Activated naive CD8-positive, alpha-beta T cell treated with anti-CD3 and anti-CD28 coated beads, Interleukin-2, amount 10 ng/mL, durations not matched to agents 7 days and 5 days (primary cell): ENCODE results near the gene ZBTB20. TPM values are rescaled to one million over a fixed set of nuclear protein-coding genes. Genes with fewer than 3 reads are reported as not detected.
A peak's percentile ranks its signal among the peaks of the same experiment; 100 is the strongest.

Experiments used
- ATAC-seq: fragments of 150-1000 bp; cut with Tn5 transposase; one replicate; pipeline ENCODE4 v1.10.0; 2021; ENCODE audit warnings: low read depth, moderate library complexity
- POLR2A ChIA-PET: fragments of 350-600 bp; sonication (Branson Sonifier 250); formaldehyde crosslinking; loops from one replicate; lab custom pipeline; 2021; ENCODE audit warnings: antibody characterized with exemption; lab: Charles Lee
- DNase-seq: peaks from one replicate; pipeline ENCODE4 v3.0.0; 2021
- H3K27ac Mint-ChIP-seq: one replicate; pipeline ENCODE4 v1.8.0; 2022; ENCODE audit warnings: mild to moderate bottlenecking, mixed read lengths
- H3K27me3 Mint-ChIP-seq: one replicate; pipeline ENCODE4 v1.8.0; 2022; ENCODE audit warnings: mild to moderate bottlenecking, moderate library complexity, mixed read lengths
- H3K36me3 Mint-ChIP-seq: one replicate; pipeline ENCODE4 v1.8.0; 2021; ENCODE audit warnings: mild to moderate bottlenecking, mixed read lengths
- H3K4me1 Mint-ChIP-seq: one replicate; pipeline ENCODE4 v1.8.0; 2021; ENCODE audit warnings: mixed read lengths
- H3K4me3 Mint-ChIP-seq: one replicate; pipeline ENCODE4 v1.8.0; 2022; ENCODE audit warnings: mild to moderate bottlenecking, moderate library complexity, mixed read lengths
- H3K9me3 Mint-ChIP-seq: one replicate; pipeline ENCODE4 v1.8.0; 2021; ENCODE audit warnings: mixed read lengths
- total RNA-seq, 2 experiments: library from RNA; stranded (reverse); gene quantifications; one replicate each; pipeline ENCODE4 v1.2.3, GENCODE V29; 2021

ZBTB20 gene
- total RNA-seq, 2 experiments from 2014 or later, result 27.4 to 31.3 TPM

DNA sequence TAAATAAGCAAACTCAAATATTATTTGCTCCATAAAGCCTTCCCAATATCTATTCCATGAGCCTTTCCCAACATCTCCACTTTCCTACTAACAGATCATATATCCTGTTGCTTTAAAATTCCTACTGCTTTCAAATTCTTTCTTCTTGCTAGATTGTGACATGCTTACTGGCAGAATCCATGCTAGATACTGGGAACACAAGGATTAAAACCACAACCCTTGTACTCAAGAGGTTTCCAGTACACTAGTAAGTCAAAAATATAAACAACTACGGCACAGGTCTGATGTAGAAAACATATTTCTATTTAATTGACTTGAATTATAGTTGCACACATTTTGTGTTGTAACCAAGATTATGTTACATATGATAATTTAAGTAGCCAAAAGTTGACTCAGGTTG, 275.0 kb downstream of the ZBTB20 start:
- H3K4me3 Mint-ChIP-seq, result no peak overlapping the region
- no peak overlapping the region for H3K27ac Mint-ChIP-seq
- no peaks in the 10 kb centered on the region for H3K36me3 Mint-ChIP-seq
- ATAC-seq (no peak), DNase-seq (no peak)
- POLR2A ChIA-PET, result no interaction called here
- H3K27me3 Mint-ChIP-seq, result no peaks in the 10 kb centered on the region
- peaks cover 3% of the 10 kb centered on the region for H3K4me1 Mint-ChIP-seq
- H3K9me3 Mint-ChIP-seq, result no peaks in the 10 kb centered on the region

DNA sequence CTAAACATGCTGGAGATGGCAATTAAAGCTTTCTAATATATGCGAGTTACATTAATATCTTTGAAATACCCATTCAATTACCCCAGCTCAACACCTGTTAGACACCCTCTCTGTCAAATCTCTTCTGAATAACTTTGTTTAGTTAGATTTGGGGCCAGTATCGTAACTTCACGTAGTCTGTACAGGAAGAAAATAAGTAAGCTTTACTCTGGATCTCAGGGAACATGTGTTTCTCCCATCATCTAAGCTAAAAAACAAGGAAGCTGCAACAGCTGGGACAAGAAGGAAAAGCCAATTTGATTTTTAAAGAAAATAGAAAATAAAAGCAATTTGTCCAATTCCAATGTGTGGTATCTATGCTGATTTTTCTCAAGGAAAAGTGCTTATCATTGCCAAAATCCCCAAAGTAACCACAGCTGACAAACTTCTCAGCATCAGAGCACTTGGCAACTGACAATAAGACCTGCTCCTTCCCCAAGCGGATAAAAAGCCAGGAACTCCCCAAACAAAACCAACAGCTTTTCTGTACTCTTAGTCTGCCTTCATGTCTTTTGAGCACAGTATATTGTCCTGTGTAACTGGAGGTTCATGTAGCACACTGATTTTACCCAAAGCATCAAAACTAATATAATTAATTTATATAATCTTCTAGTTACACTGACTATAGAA, 279.1 kb downstream of the ZBTB20 start:
- POLR2A ChIA-PET, result no interaction called here

DNA sequence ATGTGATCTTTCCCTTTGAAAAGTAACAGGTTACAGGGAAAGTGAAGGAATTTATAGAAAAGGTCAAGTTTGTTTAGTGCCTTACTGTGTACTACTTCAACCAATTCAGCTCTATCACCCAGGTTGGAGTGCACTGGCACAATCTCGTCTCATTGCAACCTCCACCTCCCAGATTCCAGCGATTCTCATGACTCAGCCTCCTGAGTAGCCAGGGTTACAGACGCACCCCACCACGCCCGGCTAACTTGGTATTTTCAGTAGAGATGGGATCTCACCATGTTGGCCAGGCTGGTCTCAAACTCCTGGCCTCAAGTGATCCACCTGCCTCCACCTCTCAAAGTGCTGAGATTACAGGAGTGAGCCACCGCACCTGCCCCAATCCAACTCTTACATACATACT, 279.7 kb downstream of the ZBTB20 start:
- no peak for DNase-seq
- POLR2A ChIA-PET, result no interaction called here
- ATAC-seq, result no peak
- Mint-ChIP-seq H3K4me3 (no peak overlapping the region), H3K27ac (no peak overlapping the region), H3K36me3 (peaks cover 2% of the 10 kb centered on the region), H3K4me1 (peaks cover 11% of the 10 kb centered on the region), H3K27me3 (no peaks in the 10 kb centered on the region), H3K9me3 (no peaks in the 10 kb centered on the region)

More for the DNA sequence above, 279.1 kb downstream of the ZBTB20 start:
- no peaks in the 10 kb centered on the region for H3K9me3 Mint-ChIP-seq
- no peak overlapping the region for H3K4me3 Mint-ChIP-seq
- H3K27ac Mint-ChIP-seq, result no peak overlapping the region
- no peaks in the 10 kb centered on the region for H3K27me3 Mint-ChIP-seq
- peaks cover 11% of the 10 kb centered on the region for H3K4me1 Mint-ChIP-seq
- DNase-seq (no peak), ATAC-seq (no peak)
- H3K36me3 Mint-ChIP-seq, result peaks cover 2% of the 10 kb centered on the region

DNA sequence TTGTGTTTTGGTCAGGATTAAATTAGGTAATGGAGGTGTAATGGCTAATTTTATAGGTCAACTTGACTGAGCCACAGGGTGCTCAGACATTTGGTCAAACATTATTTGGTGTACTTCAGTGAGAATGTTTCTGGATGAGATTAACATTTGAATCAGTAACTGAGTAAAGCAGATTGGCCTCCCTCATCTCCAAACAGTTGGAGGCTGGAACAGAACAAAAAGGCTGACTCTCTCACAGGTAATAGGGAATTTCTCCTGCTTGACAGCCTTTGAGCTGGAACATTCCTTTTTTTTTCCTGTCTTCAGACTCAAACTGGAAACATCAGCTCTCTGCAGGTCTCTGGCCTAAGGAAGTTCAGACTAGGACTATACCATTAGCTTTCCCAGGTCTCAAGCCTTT, 280.7 kb downstream of the ZBTB20 start:
- POLR2A ChIA-PET, result no interaction called here

DNA sequence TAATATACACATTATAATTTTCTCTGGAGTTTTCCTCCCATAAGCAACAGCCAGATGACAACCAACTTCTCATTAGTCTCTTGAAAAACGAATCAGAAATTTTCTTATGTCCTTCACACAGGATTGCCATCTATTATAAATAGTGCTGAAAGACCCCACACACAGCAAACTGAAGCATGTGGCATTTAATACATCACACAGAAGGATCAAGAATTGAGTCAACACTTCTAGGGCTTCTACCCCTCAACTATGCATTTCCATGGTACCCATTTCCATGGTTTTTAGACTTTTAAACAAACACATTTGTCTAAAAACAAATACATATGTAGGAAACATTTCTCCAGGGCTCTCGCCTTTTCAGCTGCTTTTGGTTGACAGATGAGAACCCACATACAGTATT, 282.1 kb downstream of the ZBTB20 start:
- DNase-seq (no peak), ATAC-seq (no peak)
- no peaks in the 10 kb centered on the region for H3K27me3 Mint-ChIP-seq
- no peak overlapping the region for H3K4me3 Mint-ChIP-seq
- peaks cover 1% of the 10 kb centered on the region for H3K9me3 Mint-ChIP-seq
- POLR2A ChIA-PET, result no interaction called here
- peaks cover 15% of the 10 kb centered on the region for H3K4me1 Mint-ChIP-seq
- H3K27ac Mint-ChIP-seq, result no peak overlapping the region
- peaks cover 2% of the 10 kb centered on the region for H3K36me3 Mint-ChIP-seq

More for the DNA sequence above, 280.7 kb downstream of the ZBTB20 start:
- Mint-ChIP-seq H3K27ac (no peak overlapping the region), H3K27me3 (no peaks in the 10 kb centered on the region), H3K4me3 (no peak overlapping the region), H3K4me1 (peaks cover 10% of the 10 kb centered on the region), H3K9me3 (peaks cover 1% of the 10 kb centered on the region), H3K36me3 (peaks cover 2% of the 10 kb centered on the region)
- ATAC-seq (no peak), DNase-seq (no peak)

DNA sequence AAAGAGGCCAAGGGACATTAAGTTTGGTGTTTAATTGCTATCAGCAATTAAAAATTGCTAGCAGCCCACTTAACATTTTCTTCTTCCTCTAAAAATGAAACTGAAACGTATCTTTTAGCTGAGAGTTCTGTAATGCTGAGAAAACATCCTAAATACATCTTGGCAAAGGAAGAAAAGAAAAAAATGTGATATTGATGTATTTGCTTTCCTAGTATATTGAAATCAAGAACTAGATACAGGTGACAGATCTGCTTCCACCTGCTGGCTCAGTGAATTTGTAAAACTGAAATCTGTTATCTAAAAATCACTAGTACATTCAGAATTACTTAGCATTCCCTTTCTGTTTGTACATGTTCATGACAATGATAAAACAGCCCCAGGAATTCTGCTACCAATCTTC, 283.2 kb downstream of the ZBTB20 start:
- ATAC-seq (no peak), DNase-seq (no peak)
- Mint-ChIP-seq H3K4me3 (peak overlapping the region; percentile 80), H3K4me1 (peaks cover 15% of the 10 kb centered on the region), H3K27me3 (no peaks in the 10 kb centered on the region), H3K9me3 (peaks cover 1% of the 10 kb centered on the region), H3K27ac (peak overlapping the region; percentile 81), H3K36me3 (peaks cover 2% of the 10 kb centered on the region)
- POLR2A ChIA-PET, result no interaction called here

DNA sequence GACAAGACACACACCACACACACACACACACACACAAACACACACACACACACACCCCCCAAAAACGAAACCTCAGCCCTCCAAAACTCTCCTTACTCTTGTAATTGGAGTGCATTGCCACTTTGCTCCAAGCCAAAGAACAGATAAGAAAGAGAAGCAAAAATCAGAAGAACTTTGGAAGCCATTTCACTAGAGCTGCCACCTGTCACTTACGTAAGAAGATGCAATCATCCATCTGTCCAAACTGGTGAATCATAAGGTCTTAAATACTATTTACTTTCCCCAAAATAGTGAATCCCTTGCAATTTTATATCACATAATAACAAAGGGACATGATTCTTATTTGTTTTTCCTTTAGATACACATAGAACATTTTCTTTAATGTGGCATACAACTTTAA, 285.4 kb downstream of the ZBTB20 start:
- Mint-ChIP-seq H3K27me3 (no peaks in the 10 kb centered on the region), H3K36me3 (peaks cover 2% of the 10 kb centered on the region), H3K27ac (no peak overlapping the region), H3K9me3 (peaks cover 1% of the 10 kb centered on the region), H3K4me3 (no peak overlapping the region), H3K4me1 (peaks cover 19% of the 10 kb centered on the region)
- ATAC-seq, result no peak
- DNase-seq, result no peak
- POLR2A ChIA-PET, result no interaction called here

DNA sequence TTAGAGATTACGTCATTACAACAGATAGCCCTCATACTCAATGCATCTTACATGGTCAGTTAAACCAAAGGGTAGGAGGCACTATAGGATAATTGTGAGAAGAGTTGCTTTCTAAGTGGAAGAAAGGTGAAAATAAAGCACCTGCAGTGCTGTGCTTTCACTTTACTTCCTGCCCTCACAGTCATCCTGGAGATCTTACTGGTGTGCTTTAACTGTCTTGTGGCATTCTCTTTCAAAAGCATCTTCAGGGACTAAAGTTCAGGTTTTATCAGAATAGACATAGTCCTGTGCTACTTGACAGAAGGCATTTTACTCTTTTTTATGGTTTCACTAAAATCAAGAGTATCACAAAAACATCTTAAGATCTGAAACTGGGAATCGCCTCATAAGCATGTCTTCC, 286.6 kb downstream of the ZBTB20 start:
- DNase-seq (no peak), ATAC-seq (peak; percentile 33)
- POLR2A ChIA-PET, result no interaction called here
- no peaks in the 10 kb centered on the region for H3K27me3 Mint-ChIP-seq
- peaks cover 1% of the 10 kb centered on the region for H3K9me3 Mint-ChIP-seq
- H3K27ac Mint-ChIP-seq, result no peak overlapping the region
- H3K4me1 Mint-ChIP-seq, result peaks cover 24% of the 10 kb centered on the region
- no peak overlapping the region for H3K4me3 Mint-ChIP-seq
- peaks cover 2% of the 10 kb centered on the region for H3K36me3 Mint-ChIP-seq

DNA sequence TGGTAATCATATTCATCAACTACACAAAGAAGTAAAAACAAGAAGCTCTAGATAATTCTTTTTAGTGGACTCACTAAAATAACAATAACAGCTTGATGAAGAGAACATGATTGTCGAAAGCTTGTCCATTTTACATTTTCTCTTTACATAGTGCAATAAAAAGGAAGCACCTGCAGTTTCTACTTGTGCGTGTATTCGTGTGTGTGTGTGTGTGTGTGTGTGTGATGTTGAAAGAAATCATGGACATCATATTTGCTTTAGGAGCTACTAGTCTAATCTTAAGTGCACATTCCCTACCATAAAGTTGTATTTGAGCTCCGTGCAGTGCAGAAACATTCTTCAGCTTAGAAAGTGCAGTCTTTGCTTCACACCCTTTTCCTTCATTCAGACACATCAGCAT, 288.8 kb downstream of the ZBTB20 start:
- H3K9me3 Mint-ChIP-seq, result peaks cover 1% of the 10 kb centered on the region
- ATAC-seq, result no peak

DNA sequence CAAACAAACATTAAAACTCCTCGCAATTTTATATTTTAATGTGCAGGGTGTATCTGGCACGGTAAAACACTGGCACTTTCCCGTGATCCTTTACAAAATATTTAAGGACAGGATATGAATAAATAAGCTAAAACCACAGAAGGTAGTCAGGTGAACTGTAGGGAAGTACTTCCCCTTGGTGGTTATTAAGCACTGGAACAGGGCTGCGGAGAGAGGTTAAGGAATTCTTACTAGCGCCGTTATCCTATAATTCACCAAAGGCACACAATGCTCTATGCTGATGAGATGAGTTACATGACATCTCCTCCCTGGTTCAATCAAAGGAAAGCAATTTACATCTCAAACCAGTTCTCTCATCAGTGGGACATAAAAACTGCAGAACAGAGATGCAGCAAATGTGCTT, 289.8 kb downstream of the ZBTB20 start:
- peaks cover 22% of the 10 kb centered on the region for H3K4me1 Mint-ChIP-seq

More for the DNA sequence above, 288.8 kb downstream of the ZBTB20 start:
- H3K27me3 Mint-ChIP-seq, result no peaks in the 10 kb centered on the region
- no peaks in the 10 kb centered on the region for H3K36me3 Mint-ChIP-seq
- H3K4me1 Mint-ChIP-seq, result peaks cover 20% of the 10 kb centered on the region
- POLR2A ChIA-PET, result no interaction called here
- no peak for DNase-seq
- no peak overlapping the region for H3K27ac Mint-ChIP-seq
- no peak overlapping the region for H3K4me3 Mint-ChIP-seq

DNA sequence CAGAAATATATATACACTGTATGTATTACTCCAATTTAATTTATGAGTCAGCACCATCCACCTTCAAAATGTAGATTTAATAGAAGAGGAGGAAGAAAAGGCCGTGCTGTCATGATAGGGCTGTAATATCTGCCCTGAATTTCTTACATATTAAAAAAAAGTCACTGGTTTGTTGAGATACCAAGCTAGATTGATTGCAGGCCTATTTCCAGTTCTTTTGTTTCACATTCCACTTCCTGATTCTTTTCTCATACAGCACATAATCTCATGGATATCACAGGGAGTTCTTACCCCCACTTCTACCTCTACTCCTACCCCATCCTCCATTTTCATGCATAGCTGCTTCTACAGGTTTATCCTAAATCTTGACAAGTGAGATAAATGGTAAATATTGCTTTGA, 290.3 kb downstream of the ZBTB20 start:
- ATAC-seq (no peak), DNase-seq (no peak)
- POLR2A ChIA-PET, result no interaction called here
- Mint-ChIP-seq H3K27me3 (no peaks in the 10 kb centered on the region), H3K9me3 (peaks cover 1% of the 10 kb centered on the region), H3K27ac (no peak overlapping the region), H3K36me3 (peaks cover 1% of the 10 kb centered on the region), H3K4me1 (peaks cover 22% of the 10 kb centered on the region), H3K4me3 (no peak overlapping the region)

More for the DNA sequence above, 289.8 kb downstream of the ZBTB20 start:
- DNase-seq (no peak), ATAC-seq (no peak)
- no peaks in the 10 kb centered on the region for H3K27me3 Mint-ChIP-seq
- POLR2A ChIA-PET, result no interaction called here
- no peak overlapping the region for H3K27ac Mint-ChIP-seq
- H3K36me3 Mint-ChIP-seq, result no peaks in the 10 kb centered on the region
- H3K4me3 Mint-ChIP-seq, result no peak overlapping the region
- H3K9me3 Mint-ChIP-seq, result peaks cover 1% of the 10 kb centered on the region

DNA sequence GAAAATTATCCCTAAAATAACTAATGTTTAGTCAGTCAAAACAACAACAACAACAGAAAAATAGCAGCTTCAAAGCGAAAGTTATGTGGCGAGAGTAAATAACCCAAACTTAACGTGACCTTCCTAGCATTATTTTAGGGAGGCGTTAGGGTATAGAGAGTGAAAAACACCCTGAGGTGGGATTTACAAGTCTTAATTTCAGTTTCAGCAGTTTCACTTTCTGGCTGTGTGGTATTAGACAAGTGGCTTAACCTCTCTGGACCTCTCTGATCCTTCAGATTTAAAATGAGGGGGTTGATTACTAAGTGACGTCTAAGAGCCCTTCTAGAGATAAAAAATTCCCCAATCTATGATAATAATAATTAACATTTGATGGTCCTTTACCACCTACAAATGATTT, 291.2 kb downstream of the ZBTB20 start:
- Mint-ChIP-seq H3K4me3 (no peak overlapping the region), H3K9me3 (no peaks in the 10 kb centered on the region), H3K27ac (no peak overlapping the region), H3K4me1 (peaks cover 19% of the 10 kb centered on the region), H3K36me3 (peaks cover 1% of the 10 kb centered on the region), H3K27me3 (no peaks in the 10 kb centered on the region)
- DNase-seq (no peak), ATAC-seq (no peak)
- POLR2A ChIA-PET, result no interaction called here

DNA sequence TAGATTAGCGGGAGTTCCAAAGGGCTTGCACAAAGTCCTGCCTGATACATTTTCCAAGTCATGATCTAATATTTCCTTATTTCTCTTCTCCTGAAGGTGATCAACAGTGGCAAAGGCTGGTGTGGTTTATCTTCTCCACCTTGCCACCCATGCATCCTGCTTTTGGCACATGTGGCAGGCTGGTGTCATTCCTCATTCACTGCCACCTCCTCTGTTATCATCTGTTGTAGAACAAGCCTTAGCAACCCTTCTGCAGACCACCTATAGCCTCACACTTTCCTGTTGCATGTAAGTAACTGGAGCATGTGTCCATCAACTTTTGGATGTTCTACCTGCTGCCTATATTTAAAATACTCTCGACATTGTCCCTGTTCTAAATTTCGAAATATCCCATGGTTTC, 294.1 kb downstream of the ZBTB20 start:
- DNase-seq (no peak), ATAC-seq (no peak)
- H3K27ac Mint-ChIP-seq, result no peak overlapping the region
- no peak overlapping the region for H3K4me3 Mint-ChIP-seq
- no peaks in the 10 kb centered on the region for H3K27me3 Mint-ChIP-seq
- H3K9me3 Mint-ChIP-seq, result no peaks in the 10 kb centered on the region
- peaks cover 14% of the 10 kb centered on the region for H3K4me1 Mint-ChIP-seq
- H3K36me3 Mint-ChIP-seq, result peaks cover 1% of the 10 kb centered on the region
- POLR2A ChIA-PET, result no interaction called here

DNA sequence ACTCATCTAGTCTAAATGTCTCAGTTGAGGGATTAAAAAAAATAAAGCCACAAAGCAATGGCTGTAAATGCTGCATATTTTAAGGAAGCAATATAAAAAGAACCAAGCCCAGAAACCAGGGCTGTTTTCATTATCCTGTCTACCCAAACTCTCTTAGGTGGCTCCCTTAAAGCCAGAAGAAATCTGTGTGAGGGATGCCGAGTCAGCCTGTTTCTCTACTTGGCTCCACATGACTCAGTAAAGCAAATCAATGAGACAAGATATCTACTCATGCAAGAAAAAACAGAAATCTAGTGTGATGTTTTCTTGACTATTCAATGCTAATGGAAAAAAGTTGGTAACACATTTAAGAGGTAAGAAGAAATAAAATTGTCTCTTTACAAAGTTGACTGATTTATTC, 296.2 kb downstream of the ZBTB20 start:
- no peak for ATAC-seq
- POLR2A ChIA-PET, result no interaction called here
- DNase-seq, result no peak
- Mint-ChIP-seq H3K27ac (no peak overlapping the region), H3K4me3 (no peak overlapping the region), H3K36me3 (peaks cover 1% of the 10 kb centered on the region), H3K4me1 (peaks cover 7% of the 10 kb centered on the region), H3K27me3 (no peaks in the 10 kb centered on the region), H3K9me3 (no peaks in the 10 kb centered on the region)
